GM23338 (cell line): ENCODE results near the gene TSR1. TPM values are rescaled to one million over a fixed set of nuclear protein-coding genes. Genes with fewer than 3 reads are reported as not detected.

Experiments used
- ATAC-seq: fragments of 200-7000 bp; cut with Tn5 transposase; 3 replicates; pipeline ENCODE4 v1.9.1; 2020
- DNase-seq: peaks from one replicate; pipeline ENCODE4 v3.0.0-alpha.2; 2015; ENCODE audit warnings: low spot score
- H2AFZ ChIP-seq: fragments of 200-600 bp; sonication (generic); 2 replicates; pipeline ENCODE4 v1.8.0; 2016; ENCODE audit warnings: antibody characterized with exemption, mild to moderate bottlenecking, moderate library complexity
- H3F3A ChIP-seq: fragments of 200-600 bp; sonication (generic); replicated peaks from 2 replicates; pipeline ENCODE4 v1.8.0; 2017; ENCODE audit warnings: antibody characterized with exemption, mixed run types, low read depth
- H3K27ac ChIP-seq: fragments of 200-600 bp; sonication (generic); 2 replicates; pipeline ENCODE4 v1.6.1; 2016; ENCODE audit warnings: low read depth
- H3K27me3 ChIP-seq: fragments of 200-600 bp; sonication (generic); 2 replicates; pipeline ENCODE4 v1.8.0; 2016; ENCODE audit warnings: mild to moderate bottlenecking, mixed run types, moderate library complexity; ENCODE audit not compliant: insufficient read depth
- H3K36me3 ChIP-seq: fragments of 200-600 bp; sonication (generic); 2 replicates; pipeline ENCODE4 v1.8.0; 2016; ENCODE audit warnings: mild to moderate bottlenecking; ENCODE audit not compliant: insufficient read depth
- H3K4me1 ChIP-seq: fragments of 200-600 bp; sonication (generic); 2 replicates; pipeline ENCODE4 v1.8.0; 2016; ENCODE audit warnings: mild to moderate bottlenecking, moderate library complexity; ENCODE audit not compliant: insufficient read depth
- H3K4me2 ChIP-seq: fragments of 200-600 bp; sonication (generic); 2 replicates; pipeline ENCODE4 v1.7.1; 2017; ENCODE audit warnings: mixed run types
- H3K4me3 ChIP-seq: fragments of 200-600 bp; sonication (generic); 2 replicates; pipeline ENCODE4 v1.6.1; 2016; ENCODE audit warnings: mixed run types
- H3K79me2 ChIP-seq: fragments of 200-600 bp; sonication (generic); replicated peaks from 2 replicates; pipeline ENCODE4 v1.8.0; 2017; ENCODE audit warnings: mild to moderate bottlenecking; ENCODE audit not compliant: insufficient read depth
- H3K9me2 ChIP-seq: fragments of 200-600 bp; sonication (generic); 2 replicates; pipeline ENCODE4 v1.8.0; 2017; ENCODE audit not compliant: insufficient read depth
- H4K20me1 ChIP-seq: fragments of 200-600 bp; sonication (generic); replicated peaks from 2 replicates; pipeline ENCODE4 v1.8.0; 2017; ENCODE audit warnings: mild to moderate bottlenecking; ENCODE audit not compliant: insufficient read depth
- H3K27ac Mint-ChIP-seq: 2 replicates; pipeline ENCODE4 v1.8.0; 2020; ENCODE audit warnings: inconsistent platforms, mild to moderate bottlenecking, moderate library complexity, mixed read lengths
- H3K27me3 Mint-ChIP-seq: 3 replicates; pipeline ENCODE4 v1.8.0; 2022; ENCODE audit warnings: low read depth, mild to moderate bottlenecking, moderate library complexity, mixed read lengths, inconsistent platforms; ENCODE audit not compliant: insufficient read depth, poor library complexity
- H3K36me3 Mint-ChIP-seq: 3 replicates; pipeline ENCODE4 v1.8.0; 2021; ENCODE audit warnings: low read depth, mild to moderate bottlenecking, inconsistent platforms, moderate library complexity, mixed read lengths
- H3K4me1 Mint-ChIP-seq: 3 replicates; pipeline ENCODE4 v1.8.0; 2020; ENCODE audit warnings: mild to moderate bottlenecking, inconsistent platforms, mixed read lengths
- H3K4me3 Mint-ChIP-seq: 3 replicates; pipeline ENCODE4 v1.8.0; 2021; ENCODE audit warnings: moderate library complexity, mild to moderate bottlenecking, inconsistent platforms, mixed read lengths
- H3K9me3 Mint-ChIP-seq: 3 replicates; pipeline ENCODE4 v1.8.0; 2020; ENCODE audit warnings: moderate library complexity, mild to moderate bottlenecking, inconsistent platforms, mixed read lengths
- CREB1 ChIP-seq: fragments of 250-450 bp; sonication (Bioruptor Pico); IDR thresholded peaks from 2 replicates; pipeline ENCODE4 v1.5.0; 2020; ENCODE audit warnings: low read depth, mild to moderate bottlenecking, moderate library complexity
- EZH2 ChIP-seq: fragments of 200-600 bp; sonication (generic); IDR thresholded peaks from one replicate; pipeline ENCODE4 v1.8.0; 2017; ENCODE audit warnings: antibody characterized with exemption, mild to moderate bottlenecking, low read depth; ENCODE audit not compliant: unreplicated experiment
- JUNB ChIP-seq: IDR thresholded peaks from one replicate; pipeline ENCODE4 v1.6.1; 2016; ENCODE audit warnings: antibody characterized with exemption; ENCODE audit not compliant: unreplicated experiment
- NANOG ChIP-seq: IDR thresholded peaks from 2 replicates; pipeline ENCODE4 v1.6.1; 2016; ENCODE audit warnings: antibody characterized with exemption, borderline replicate concordance
- STAT1 ChIP-seq: IDR thresholded peaks from one replicate; pipeline ENCODE4 v1.6.1; 2016; ENCODE audit warnings: antibody characterized with exemption; ENCODE audit not compliant: unreplicated experiment
- ZNF114 ChIP-seq: fragments of 250-450 bp; sonication (Bioruptor Pico); IDR thresholded peaks from 2 replicates; pipeline ENCODE4 v1.5.0; 2020; ENCODE audit warnings: mild to moderate bottlenecking, moderate library complexity
- polyA plus RNA-seq: library from polyadenylated mRNA; unstranded; fragments of >200 nt; fragmentation: Nextera tagmentation; extraction: Ambion mirVana; gene quantifications from 2 replicates; pipeline ENCODE4 v1.2.1, GENCODE V29; 2016
- total RNA-seq: library from RNA; depleted of rRNA; stranded (reverse); fragments of >200 nt; shearing (Covaris generic); gene quantifications from 2 replicates; pipeline ENCODE4 v1.2.3, GENCODE V29; 2014
- TF ChIP-seq, protein P1 (sequence below): fragments of 250-450 bp; sonication (Bioruptor Pico); IDR thresholded peaks from 2 replicates; pipeline ENCODE4 v1.5.0; 2020; ENCODE audit warnings: mild to moderate bottlenecking, moderate library complexity
- TF ChIP-seq, protein P2 (sequence below): IDR thresholded peaks from 2 replicates; pipeline ENCODE4 v1.6.1; 2016; ENCODE audit warnings: antibody characterized with exemption
- TF ChIP-seq, protein P3 (sequence below): IDR thresholded peaks from one replicate; pipeline ENCODE4 v1.6.1; 2018; ENCODE audit warnings: antibody characterized with exemption; ENCODE audit not compliant: unreplicated experiment

TSR1 gene
- total and polyA plus RNA-seq, 2 experiments from 2014 or later = 36.9 to 108 TPM

DNA sequence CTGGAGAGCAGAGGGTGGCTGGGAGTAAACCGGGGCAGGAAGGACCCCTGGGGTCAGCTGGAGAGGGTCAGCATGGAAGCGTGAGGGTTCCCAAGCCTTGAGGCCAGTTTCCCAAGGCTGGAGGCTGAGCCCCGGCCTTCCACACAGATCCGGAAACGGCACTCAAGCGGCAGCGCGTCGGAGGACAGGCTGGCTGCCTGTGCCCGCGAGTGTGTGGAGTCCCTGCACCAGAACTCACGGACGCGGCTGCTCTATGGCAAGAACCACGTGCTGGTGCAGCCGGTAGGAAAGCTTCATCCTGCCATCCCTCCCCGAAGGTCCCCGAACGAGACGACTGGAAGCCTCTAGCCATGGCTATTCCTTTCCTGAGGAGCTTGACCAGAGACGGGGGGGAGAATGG is 27.1 kb upstream of the TSR1 start:
- Mint-ChIP-seq H3K36me3 (no peaks in the 10 kb centered on the region), H3K9me3 (no peaks in the 10 kb centered on the region), H3K27ac (no peak overlapping the region), H3K27me3 (peaks cover 8% of the 10 kb centered on the region), H3K4me3 (no peak overlapping the region), H3K4me1 (peaks cover 6% of the 10 kb centered on the region)
- Histone ChIP-seq H3K36me3 (no peaks in the 10 kb centered on the region), H3K79me2 (no peaks in the 10 kb centered on the region), H3K4me2 (no peak overlapping the region), H3K9me2 (no peaks in the 10 kb centered on the region), H3K27ac (no peak overlapping the region), H4K20me1 (no peaks in the 10 kb centered on the region), H3K4me1 (no peaks in the 10 kb centered on the region), H3K27me3 (no peaks in the 10 kb centered on the region), H3F3A (no peaks in the 10 kb centered on the region), H2AFZ (no peak overlapping the region), H3K4me3 (no peak overlapping the region)
- TF ChIP-seq STAT1 (no peak), ZNF114 (CRISPR knock-in tag) (no peak), EZH2 (no peak)
- TF ChIP-seq, protein P1, sequence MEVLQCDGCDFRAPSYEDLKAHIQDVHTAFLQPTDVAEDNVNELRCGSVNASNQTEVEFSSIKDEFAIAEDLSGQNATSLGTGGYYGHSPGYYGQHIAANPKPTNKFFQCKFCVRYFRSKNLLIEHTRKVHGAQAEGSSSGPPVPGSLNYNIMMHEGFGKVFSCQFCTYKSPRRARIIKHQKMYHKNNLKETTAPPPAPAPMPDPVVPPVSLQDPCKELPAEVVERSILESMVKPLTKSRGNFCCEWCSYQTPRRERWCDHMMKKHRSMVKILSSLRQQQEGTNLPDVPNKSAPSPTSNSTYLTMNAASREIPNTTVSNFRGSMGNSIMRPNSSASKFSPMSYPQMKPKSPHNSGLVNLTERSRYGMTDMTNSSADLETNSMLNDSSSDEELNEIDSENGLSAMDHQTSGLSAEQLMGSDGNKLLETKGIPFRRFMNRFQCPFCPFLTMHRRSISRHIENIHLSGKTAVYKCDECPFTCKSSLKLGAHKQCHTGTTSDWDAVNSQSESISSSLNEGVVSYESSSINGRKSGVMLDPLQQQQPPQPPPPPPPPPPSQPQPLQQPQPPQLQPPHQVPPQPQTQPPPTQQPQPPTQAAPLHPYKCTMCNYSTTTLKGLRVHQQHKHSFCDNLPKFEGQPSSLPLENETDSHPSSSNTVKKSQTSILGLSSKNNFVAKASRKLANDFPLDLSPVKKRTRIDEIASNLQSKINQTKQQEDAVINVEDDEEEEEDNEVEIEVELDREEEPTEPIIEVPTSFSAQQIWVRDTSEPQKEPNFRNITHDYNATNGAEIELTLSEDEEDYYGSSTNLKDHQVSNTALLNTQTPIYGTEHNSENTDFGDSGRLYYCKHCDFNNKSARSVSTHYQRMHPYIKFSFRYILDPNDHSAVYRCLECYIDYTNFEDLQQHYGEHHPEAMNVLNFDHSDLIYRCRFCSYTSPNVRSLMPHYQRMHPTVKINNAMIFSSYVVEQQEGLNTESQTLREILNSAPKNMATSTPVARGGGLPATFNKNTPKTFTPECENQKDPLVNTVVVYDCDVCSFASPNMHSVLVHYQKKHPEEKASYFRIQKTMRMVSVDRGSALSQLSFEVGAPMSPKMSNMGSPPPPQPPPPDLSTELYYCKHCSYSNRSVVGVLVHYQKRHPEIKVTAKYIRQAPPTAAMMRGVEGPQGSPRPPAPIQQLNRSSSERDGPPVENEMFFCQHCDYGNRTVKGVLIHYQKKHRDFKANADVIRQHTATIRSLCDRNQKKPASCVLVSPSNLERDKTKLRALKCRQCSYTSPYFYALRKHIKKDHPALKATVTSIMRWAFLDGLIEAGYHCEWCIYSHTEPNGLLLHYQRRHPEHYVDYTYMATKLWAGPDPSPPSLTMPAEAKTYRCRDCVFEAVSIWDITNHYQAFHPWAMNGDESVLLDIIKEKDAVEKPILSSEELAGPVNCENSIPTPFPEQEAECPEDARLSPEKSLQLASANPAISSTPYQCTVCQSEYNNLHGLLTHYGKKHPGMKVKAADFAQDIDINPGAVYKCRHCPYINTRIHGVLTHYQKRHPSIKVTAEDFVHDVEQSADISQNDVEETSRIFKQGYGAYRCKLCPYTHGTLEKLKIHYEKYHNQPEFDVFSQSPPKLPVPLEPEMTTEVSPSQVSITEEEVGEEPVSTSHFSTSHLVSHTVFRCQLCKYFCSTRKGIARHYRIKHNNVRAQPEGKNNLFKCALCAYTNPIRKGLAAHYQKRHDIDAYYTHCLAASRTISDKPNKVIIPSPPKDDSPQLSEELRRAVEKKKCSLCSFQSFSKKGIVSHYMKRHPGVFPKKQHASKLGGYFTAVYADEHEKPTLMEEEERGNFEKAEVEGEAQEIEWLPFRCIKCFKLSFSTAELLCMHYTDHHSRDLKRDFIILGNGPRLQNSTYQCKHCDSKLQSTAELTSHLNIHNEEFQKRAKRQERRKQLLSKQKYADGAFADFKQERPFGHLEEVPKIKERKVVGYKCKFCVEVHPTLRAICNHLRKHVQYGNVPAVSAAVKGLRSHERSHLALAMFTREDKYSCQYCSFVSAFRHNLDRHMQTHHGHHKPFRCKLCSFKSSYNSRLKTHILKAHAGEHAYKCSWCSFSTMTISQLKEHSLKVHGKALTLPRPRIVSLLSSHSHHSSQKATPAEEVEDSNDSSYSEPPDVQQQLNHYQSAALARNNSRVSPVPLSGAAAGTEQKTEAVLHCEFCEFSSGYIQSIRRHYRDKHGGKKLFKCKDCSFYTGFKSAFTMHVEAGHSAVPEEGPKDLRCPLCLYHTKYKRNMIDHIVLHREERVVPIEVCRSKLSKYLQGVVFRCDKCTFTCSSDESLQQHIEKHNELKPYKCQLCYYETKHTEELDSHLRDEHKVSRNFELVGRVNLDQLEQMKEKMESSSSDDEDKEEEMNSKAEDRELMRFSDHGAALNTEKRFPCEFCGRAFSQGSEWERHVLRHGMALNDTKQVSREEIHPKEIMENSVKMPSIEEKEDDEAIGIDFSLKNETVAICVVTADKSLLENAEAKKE (CRISPR knock-in tag) = no peak
- DNase-seq = no peak
- ATAC-seq = no peak

DNA sequence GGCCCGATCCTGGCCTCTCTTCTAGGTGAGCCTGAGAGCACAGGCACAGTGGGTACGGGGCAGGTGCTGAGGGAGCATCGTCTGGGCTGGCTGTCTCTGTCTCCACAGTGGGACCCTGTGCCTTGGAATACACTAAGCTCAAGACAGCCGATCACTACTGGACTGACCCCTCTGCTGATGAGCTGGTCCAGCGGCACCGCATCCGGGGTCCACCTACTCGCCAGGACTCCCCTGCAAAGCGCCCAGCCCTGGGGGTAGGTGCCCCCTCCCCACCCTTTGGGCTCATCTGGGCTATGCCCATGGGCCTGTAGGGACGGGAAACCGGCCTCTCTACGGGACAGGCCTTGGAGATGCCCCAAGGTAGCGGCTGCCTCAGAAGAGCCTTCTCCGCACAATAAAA is 26.6 kb upstream of the TSR1 start:
- DNase-seq (no peak), ATAC-seq (no peak)
- no peaks in the 10 kb centered on the region for H3F3A ChIP-seq
- H3K27ac Mint-ChIP-seq = no peak overlapping the region
- no peaks in the 10 kb centered on the region for H3K27me3 ChIP-seq
- H3K27me3 Mint-ChIP-seq = peaks cover 12% of the 10 kb centered on the region
- H3K4me1 ChIP-seq = no peaks in the 10 kb centered on the region
- no peak overlapping the region for H3K4me3 ChIP-seq
- peaks cover 6% of the 10 kb centered on the region for H3K4me1 Mint-ChIP-seq
- no peak overlapping the region for H2AFZ ChIP-seq
- H3K4me3 Mint-ChIP-seq = no peak overlapping the region
- no peaks in the 10 kb centered on the region for H3K36me3 Mint-ChIP-seq
- no peaks in the 10 kb centered on the region for H3K79me2 ChIP-seq
- no peaks in the 10 kb centered on the region for H4K20me1 ChIP-seq
- no peaks in the 10 kb centered on the region for H3K36me3 ChIP-seq
- no peak overlapping the region for H3K4me2 ChIP-seq
- no peak overlapping the region for H3K27ac ChIP-seq
- no peaks in the 10 kb centered on the region for H3K9me2 ChIP-seq
- no peaks in the 10 kb centered on the region for H3K9me3 Mint-ChIP-seq
- no peak for TF ChIP-seq JUNB
- TF ChIP-seq NANOG = no peak
- TF ChIP-seq STAT1 = no peak
- no peak for TF ChIP-seq CREB1 (CRISPR knock-in tag)
- TF ChIP-seq ZNF114 (CRISPR knock-in tag) = no peak
- TF ChIP-seq, protein P2, sequence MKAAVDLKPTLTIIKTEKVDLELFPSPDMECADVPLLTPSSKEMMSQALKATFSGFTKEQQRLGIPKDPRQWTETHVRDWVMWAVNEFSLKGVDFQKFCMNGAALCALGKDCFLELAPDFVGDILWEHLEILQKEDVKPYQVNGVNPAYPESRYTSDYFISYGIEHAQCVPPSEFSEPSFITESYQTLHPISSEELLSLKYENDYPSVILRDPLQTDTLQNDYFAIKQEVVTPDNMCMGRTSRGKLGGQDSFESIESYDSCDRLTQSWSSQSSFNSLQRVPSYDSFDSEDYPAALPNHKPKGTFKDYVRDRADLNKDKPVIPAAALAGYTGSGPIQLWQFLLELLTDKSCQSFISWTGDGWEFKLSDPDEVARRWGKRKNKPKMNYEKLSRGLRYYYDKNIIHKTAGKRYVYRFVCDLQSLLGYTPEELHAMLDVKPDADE = no peak
- TF ChIP-seq, protein P3, sequence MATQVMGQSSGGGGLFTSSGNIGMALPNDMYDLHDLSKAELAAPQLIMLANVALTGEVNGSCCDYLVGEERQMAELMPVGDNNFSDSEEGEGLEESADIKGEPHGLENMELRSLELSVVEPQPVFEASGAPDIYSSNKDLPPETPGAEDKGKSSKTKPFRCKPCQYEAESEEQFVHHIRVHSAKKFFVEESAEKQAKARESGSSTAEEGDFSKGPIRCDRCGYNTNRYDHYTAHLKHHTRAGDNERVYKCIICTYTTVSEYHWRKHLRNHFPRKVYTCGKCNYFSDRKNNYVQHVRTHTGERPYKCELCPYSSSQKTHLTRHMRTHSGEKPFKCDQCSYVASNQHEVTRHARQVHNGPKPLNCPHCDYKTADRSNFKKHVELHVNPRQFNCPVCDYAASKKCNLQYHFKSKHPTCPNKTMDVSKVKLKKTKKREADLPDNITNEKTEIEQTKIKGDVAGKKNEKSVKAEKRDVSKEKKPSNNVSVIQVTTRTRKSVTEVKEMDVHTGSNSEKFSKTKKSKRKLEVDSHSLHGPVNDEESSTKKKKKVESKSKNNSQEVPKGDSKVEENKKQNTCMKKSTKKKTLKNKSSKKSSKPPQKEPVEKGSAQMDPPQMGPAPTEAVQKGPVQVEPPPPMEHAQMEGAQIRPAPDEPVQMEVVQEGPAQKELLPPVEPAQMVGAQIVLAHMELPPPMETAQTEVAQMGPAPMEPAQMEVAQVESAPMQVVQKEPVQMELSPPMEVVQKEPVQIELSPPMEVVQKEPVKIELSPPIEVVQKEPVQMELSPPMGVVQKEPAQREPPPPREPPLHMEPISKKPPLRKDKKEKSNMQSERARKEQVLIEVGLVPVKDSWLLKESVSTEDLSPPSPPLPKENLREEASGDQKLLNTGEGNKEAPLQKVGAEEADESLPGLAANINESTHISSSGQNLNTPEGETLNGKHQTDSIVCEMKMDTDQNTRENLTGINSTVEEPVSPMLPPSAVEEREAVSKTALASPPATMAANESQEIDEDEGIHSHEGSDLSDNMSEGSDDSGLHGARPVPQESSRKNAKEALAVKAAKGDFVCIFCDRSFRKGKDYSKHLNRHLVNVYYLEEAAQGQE = no peak
- TF ChIP-seq EZH2 = no peak
